ENCODE results near the gene FXYD7. TPM values are rescaled to one million over a fixed set of nuclear protein-coding genes. Genes with fewer than 3 reads are reported as not detected.

Gene FXYD7
- total RNA-seq, 2 experiments from 2014 or later, result 0.50 to 6.1 TPM

GRCh38 chr19:35125749-35126623 lies 17.1 kb upstream of the FXYD7 start:
- intact Hi-C loops (cut with micrococcal nuclease; ENCODE audit: unreplicated experiment), result no loop called here
- no peak overlapping the region for H3K4me3 ChIP-seq (ENCODE audit: low read depth, low read length, poor library complexity, severe bottlenecking)

GRCh38 chr19:35126624-35126959 lies 16.5 kb upstream of the FXYD7 start:
- H3K79me2 ChIP-seq (ENCODE audit: insufficient read depth, low read depth, low read length), result no peaks in the 10 kb centered on the region
- intact Hi-C loops (cut with micrococcal nuclease; ENCODE audit: unreplicated experiment), result no loop called here
- no peak for DNase-seq (ENCODE audit: low spot score)
- H3K36me3 ChIP-seq (ENCODE audit: insufficient read depth, low read length), result no peaks in the 10 kb centered on the region
- no peak overlapping the region for H3K27ac ChIP-seq (ENCODE audit: low read depth, low read length, poor library complexity, severe bottlenecking)
- no peak overlapping the region for H2AFZ ChIP-seq (ENCODE audit: low read length)
- H3K9me3 ChIP-seq (ENCODE audit: low read length), result no peaks in the 10 kb centered on the region
- no peaks in the 10 kb centered on the region for H3K9me2 ChIP-seq (ENCODE audit: insufficient read depth, low read length)
- H3K4me1 ChIP-seq (ENCODE audit: insufficient read depth, low read length, poor library complexity, severe bottlenecking), result peaks cover 13% of the 10 kb centered on the region
- ChIA-PET POLR2A (no interaction called here), CTCF (ENCODE audit: unreplicated experiment) (no interaction called here)
- no peak overlapping the region for H3K4me3 ChIP-seq (ENCODE audit: low read depth, low read length, poor library complexity, severe bottlenecking)
- TF ChIP-seq CTCF (conservative IDR thresholded peaks at IDR 0.05; ENCODE audit: low read length), result no peak
- no peak for TF ChIP-seq EZH2phosphoT487 (IDR thresholded peaks at IDR 0.05; ENCODE audit: borderline replicate concordance, low read depth, low read length)
- no peaks in the 10 kb centered on the region for H4K20me1 ChIP-seq (ENCODE audit: insufficient read depth, low read length)
- BruUV-seq (replicated peaks), result no TSS peak
- H3K4me2 ChIP-seq (ENCODE audit: low read length), result no peak overlapping the region

More at GRCh38 chr19:35125749-35126623, 17.1 kb upstream of the FXYD7 start:
- Histone ChIP-seq H4K20me1 (ENCODE audit: insufficient read depth, low read length) (no peaks in the 10 kb centered on the region), H3K4me1 (ENCODE audit: insufficient read depth, low read length, poor library complexity, severe bottlenecking) (peaks cover 13% of the 10 kb centered on the region), H2AFZ (ENCODE audit: low read length) (no peak overlapping the region), H3K9me3 (ENCODE audit: low read length) (no peaks in the 10 kb centered on the region), H3K36me3 (ENCODE audit: insufficient read depth, low read length) (no peaks in the 10 kb centered on the region), H3K79me2 (ENCODE audit: insufficient read depth, low read depth, low read length) (no peaks in the 10 kb centered on the region), H3K4me2 (ENCODE audit: low read length) (no peak overlapping the region), H3K27ac (ENCODE audit: low read depth, low read length, poor library complexity, severe bottlenecking) (no peak overlapping the region), H3K9me2 (ENCODE audit: insufficient read depth, low read length) (no peaks in the 10 kb centered on the region)
- no TSS peak for BruUV-seq (replicated peaks)
- DNase-seq (ENCODE audit: low spot score), result no peak
- ChIA-PET CTCF (ENCODE audit: unreplicated experiment) (no interaction called here), POLR2A (no interaction called here)
- TF ChIP-seq CTCF (conservative IDR thresholded peaks at IDR 0.05; ENCODE audit: low read length) (no peak), EZH2phosphoT487 (IDR thresholded peaks at IDR 0.05; ENCODE audit: borderline replicate concordance, low read depth, low read length) (no peak)

GRCh38 chr19:35127871-35128270 lies 15.2 kb upstream of the FXYD7 start:
- H3K9me3 ChIP-seq (ENCODE audit: low read length), result no peaks in the 10 kb centered on the region
- ChIA-PET POLR2A (interaction anchor here (0.8 kb wide), 1 partner anchor 13 kb away, joined by 3 read pairs; no protein-coding TSS in a partner anchor), CTCF (ENCODE audit: unreplicated experiment) (no interaction called here)
- no peaks in the 10 kb centered on the region for H3K36me3 ChIP-seq (ENCODE audit: insufficient read depth, low read length)
- no peak overlapping the region for H3K27ac ChIP-seq (ENCODE audit: low read depth, low read length, poor library complexity, severe bottlenecking)
- BruUV-seq (replicated peaks), result no TSS peak
- H3K4me3 ChIP-seq (ENCODE audit: low read depth, low read length, poor library complexity, severe bottlenecking), result no peak overlapping the region
- peaks cover 13% of the 10 kb centered on the region for H3K4me1 ChIP-seq (ENCODE audit: insufficient read depth, low read length, poor library complexity, severe bottlenecking)
- H3K4me2 ChIP-seq (ENCODE audit: low read length), result no peak overlapping the region
- H4K20me1 ChIP-seq (ENCODE audit: insufficient read depth, low read length), result no peaks in the 10 kb centered on the region
- no peaks in the 10 kb centered on the region for H3K79me2 ChIP-seq (ENCODE audit: insufficient read depth, low read depth, low read length)
- intact Hi-C loops (cut with micrococcal nuclease; ENCODE audit: unreplicated experiment), result no loop called here
- TF ChIP-seq CTCF (conservative IDR thresholded peaks at IDR 0.05; ENCODE audit: low read length) (no peak), EZH2phosphoT487 (IDR thresholded peaks at IDR 0.05; ENCODE audit: borderline replicate concordance, low read depth, low read length) (no peak)
- H2AFZ ChIP-seq (ENCODE audit: low read length), result no peak overlapping the region
- no peak for DNase-seq (ENCODE audit: low spot score)
- H3K9me2 ChIP-seq (ENCODE audit: insufficient read depth, low read length), result no peaks in the 10 kb centered on the region

All from OCI-LY7 (cell line).